ENCODE data around the gene KLHL5. TPM values are rescaled to one million over a fixed set of nuclear protein-coding genes. Genes with fewer than 3 reads are reported as not detected.
A peak's percentile ranks its signal among the peaks of the same experiment; 100 is the strongest.

KLHL5 gene
- total and polyA plus RNA-seq, 4 donors, result 14.2 to 65.4 (median 25.6) TPM

GRCh38 chr4:39097290-39097689 lies 35.3 kb downstream of the KLHL5 start:
- Histone ChIP-seq H3K27me3 (ENCODE audit: control insufficient read depth in 4 of 4, insufficient read depth in 4 of 4, low read length in 3 of 4) (no peaks in the 10 kb centered on the region), H3K9ac (ENCODE audit: low read depth in 1 of 2, low read length in 2 of 2) (no peak overlapping the region), H3K4me3 (ENCODE audit: low read depth in 1 of 3, low read length in 3 of 3) (no peak overlapping the region), H3K36me3 (ENCODE audit: control insufficient read depth in 4 of 4, insufficient read depth in 3 of 4, low read depth in 1 of 4, low read length in 3 of 4) (no peaks in the 10 kb centered on the region), H3K4me1 (ENCODE audit: control insufficient read depth in 4 of 4, insufficient read depth in 4 of 4, low read length in 3 of 4) (peaks cover 0 to 8% (median 7%) of the 10 kb centered on the region in 4 donors), H3K9me3 (ENCODE audit: control insufficient read depth in 4 of 4, low read length in 3 of 4) (no peaks in the 10 kb centered on the region), H3K27ac (ENCODE audit: low read depth in 1 of 2, low read length in 2 of 2) (no peak overlapping the region)
- no peak for DNase-seq (ENCODE audit: low spot score)
- WGBS, result 38% methylated on average over 5 of the region's 5 CpGs
- TF ChIP-seq FOXA2 (IDR thresholded peaks at IDR 0.05) (peak; percentile 52), JUND (IDR thresholded peaks at IDR 0.05) (peak in 1 of 2 donors; percentile 24), RXRA (IDR thresholded peaks at IDR 0.05) (peak in 1 of 2 donors; percentile 28), SP1 (IDR thresholded peaks at IDR 0.05) (no peak), ZBTB33 (IDR thresholded peaks at IDR 0.05) (no peak), HNF4A (conservative IDR thresholded peaks at IDR 0.05) (peak; percentile 38 to 57), REST (IDR thresholded peaks at IDR 0.05) (no peak), MAX (IDR thresholded peaks at IDR 0.05) (peak; percentile 26), FOXA1 (IDR thresholded peaks at IDR 0.05) (no peak), YY1 (IDR thresholded peaks at IDR 0.05) (peak; percentile 19)

GRCh38 chr4:39102297-39102696 lies 40.3 kb downstream of the KLHL5 start:
- 86% methylated on average over 7 of the region's 7 CpGs for WGBS
- H3K9ac ChIP-seq (ENCODE audit: low read depth in 1 of 2, low read length in 2 of 2), result no peak overlapping the region
- H3K4me3 ChIP-seq (ENCODE audit: low read depth in 1 of 3, low read length in 3 of 3), result no peak overlapping the region

More at GRCh38 chr4:39102297-39102696, 40.3 kb downstream of the KLHL5 start:
- H3K27me3 ChIP-seq (ENCODE audit: control insufficient read depth in 4 of 4, insufficient read depth in 4 of 4, low read length in 3 of 4), result no peaks in the 10 kb centered on the region
- peaks cover 0 to 3% (median under 1%) of the 10 kb centered on the region in 4 donors for H3K4me1 ChIP-seq (ENCODE audit: control insufficient read depth in 4 of 4, insufficient read depth in 4 of 4, low read length in 3 of 4)
- H3K27ac ChIP-seq (ENCODE audit: low read depth in 1 of 2, low read length in 2 of 2), result no peak overlapping the region
- peaks cover 0 to 12% (median 10%) of the 10 kb centered on the region in 4 donors for H3K36me3 ChIP-seq (ENCODE audit: control insufficient read depth in 4 of 4, insufficient read depth in 3 of 4, low read depth in 1 of 4, low read length in 3 of 4)
- no peak for DNase-seq (ENCODE audit: low spot score)
- TF ChIP-seq CTCF (IDR thresholded peaks at IDR 0.05; ENCODE audit: low read depth, low read length, missing input control), result no peak
- TF ChIP-seq TAF1 (conservative IDR thresholded peaks at IDR 0.05), result no peak
- TF ChIP-seq FOXA2 (IDR thresholded peaks at IDR 0.05), result no peak
- TF ChIP-seq FOXA1 (IDR thresholded peaks at IDR 0.05), result no peak
- TF ChIP-seq YY1 (IDR thresholded peaks at IDR 0.05), result no peak
- TF ChIP-seq GABPA (IDR thresholded peaks at IDR 0.05 in 1 of 2, conservative IDR thresholded peaks at IDR 0.05 in 1 of 2), result no peak
- no peak for TF ChIP-seq JUND (IDR thresholded peaks at IDR 0.05)
- TF ChIP-seq RAD21 (IDR thresholded peaks at IDR 0.05), result no peak
- TF ChIP-seq SP1 (IDR thresholded peaks at IDR 0.05), result no peak
- TF ChIP-seq HNF4G (IDR thresholded peaks at IDR 0.05), result no peak
- no peak for TF ChIP-seq RXRA (IDR thresholded peaks at IDR 0.05)
- no peak for TF ChIP-seq ZBTB33 (IDR thresholded peaks at IDR 0.05)
- no peak for TF ChIP-seq NR2F2 (IDR thresholded peaks at IDR 0.05)
- TF ChIP-seq REST (IDR thresholded peaks at IDR 0.05), result no peak
- TF ChIP-seq HNF4A (conservative IDR thresholded peaks at IDR 0.05), result no peak
- TF ChIP-seq MAX (IDR thresholded peaks at IDR 0.05), result no peak
- no peak for TF ChIP-seq ATF3 (IDR thresholded peaks at IDR 0.05)
- TF ChIP-seq EGR1 (IDR thresholded peaks at IDR 0.05; ENCODE audit: low read depth in 2 of 2), result no peak
- H3K9me3 ChIP-seq (ENCODE audit: control insufficient read depth in 4 of 4, low read length in 3 of 4), result no peaks in the 10 kb centered on the region
